Measurements from ENCODE around the gene SREK1IP1. TPM values are rescaled to one million over a fixed set of nuclear protein-coding genes. Genes with fewer than 3 reads are reported as not detected.

SREK1IP1 gene
- total RNA-seq, 2 experiments from 2014 or later: 29.0 to 34.7 TPM

GRCh38 chr5:64690417-64691151 is 77.9 kb downstream of the SREK1IP1 start, which contains the start of gene SHISAL2B:
Gene SHISAL2B, plus strand, starts transcription at chr5:64690503. Its CDS starts 121 bp downstream, at chr5:64690624.
- ChIA-PET CTCF (no interaction called here), POLR2A (no interaction called here)

- ChIA-PET POLR2A (no interaction called here), CTCF (no interaction called here)
These were observed 78.4 kb downstream of the SREK1IP1 start for GRCh38 chr5:64690104-64690416.

GRCh38 chr5:64688965-64689364 is 79.5 kb downstream of the SREK1IP1 start:
- ChIA-PET POLR2A (no interaction called here), CTCF (no interaction called here)

DNA sequence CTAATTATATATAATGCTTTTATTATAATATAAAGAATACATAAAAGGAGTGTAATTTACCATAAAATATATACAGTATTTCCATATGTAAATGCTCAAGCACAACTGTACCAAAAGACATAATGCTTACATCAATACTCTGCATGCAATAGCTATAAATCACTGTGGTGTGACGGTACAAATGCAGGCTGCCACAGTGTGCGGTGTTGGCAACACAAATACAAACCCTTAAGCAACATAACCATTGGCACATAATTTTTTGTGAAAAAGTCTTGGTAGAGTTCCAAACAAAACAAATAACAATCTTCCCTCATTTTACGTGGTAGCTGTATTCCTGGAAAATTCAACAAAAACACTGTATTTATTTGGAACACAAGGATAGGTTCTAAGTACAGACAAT is 80.1 kb downstream of the SREK1IP1 start:
- CTCF ChIA-PET: no interaction called here
- POLR2A ChIA-PET: no interaction called here

GRCh38 chr5:64685866-64686265 is 82.6 kb downstream of the SREK1IP1 start:
- CTCF ChIA-PET: no interaction called here
- POLR2A ChIA-PET: no interaction called here

- ChIA-PET CTCF (no interaction called here), POLR2A (no interaction called here)
These were observed 85.9 kb downstream of the SREK1IP1 start for GRCh38 chr5:64682608-64683007.

GRCh38 chr5:64680289-64680688 is 88.2 kb downstream of the SREK1IP1 start:
- CTCF ChIA-PET: no interaction called here
- POLR2A ChIA-PET: no interaction called here

- CTCF ChIA-PET: no interaction called here
- POLR2A ChIA-PET: no interaction called here
These were observed 90.1 kb downstream of the SREK1IP1 start for GRCh38 chr5:64678374-64678773.

GRCh38 chr5:64671678-64672077 is 96.8 kb downstream of the SREK1IP1 start:
- ChIA-PET POLR2A (no interaction called here), CTCF (no interaction called here)

- ChIA-PET CTCF (no interaction called here), POLR2A (no interaction called here)
These were observed 98.2 kb downstream of the SREK1IP1 start for GRCh38 chr5:64670277-64670676.

Other genes starting within 250 kb of the SREK1IP1 start
- gene SHISAL2B, start 78.2 kb downstream of the SREK1IP1 start, total RNA-seq: not detected
- gene CWC27, start 239 bp upstream of the SREK1IP1 start, total RNA-seq: 10 to 100 TPM; 37.5 to 38.0 TPM